ENCODE data around the gene OR5K3. TPM values are rescaled to one million over a fixed set of nuclear protein-coding genes. Genes with fewer than 3 reads are reported as not detected.

The OR5K3 gene
- total RNA-seq, 1 experiment from 2014 or later, result not detected

GRCh38 chr3:98406034-98406433 lies 15.6 kb downstream of the OR5K3 start:
- Histone ChIP-seq H3K9ac (ENCODE audit: extremely low read depth, insufficient read length, low read length) (no peak overlapping the region), H2BK20ac (ENCODE audit: low read depth, low read length, poor library complexity, severe bottlenecking) (no peak overlapping the region), H3K9me3 (ENCODE audit: control insufficient read depth, low read depth, low read length) (no peaks in the 10 kb centered on the region), H3K4ac (ENCODE audit: low read depth, low read length) (no peak overlapping the region), H4K8ac (replicated peaks; ENCODE audit: insufficient read length, low read depth, low read length) (no peak overlapping the region), H2BK5ac (ENCODE audit: insufficient read length, low read length) (no peak overlapping the region), H3K79me1 (ENCODE audit: insufficient read depth, low read depth, low read length, poor library complexity, severe bottlenecking) (no peaks in the 10 kb centered on the region), H2BK120ac (ENCODE audit: low read depth, low read length, poor library complexity, severe bottlenecking) (no peak overlapping the region), H3K79me2 (ENCODE audit: insufficient read depth, low read length) (no peaks in the 10 kb centered on the region), H3K27me3 (ENCODE audit: insufficient read depth, low read length) (no peaks in the 10 kb centered on the region), H2AFZ (ENCODE audit: low read length) (no peak overlapping the region), H2BK15ac (ENCODE audit: low read depth, low read length) (no peak overlapping the region), H2AK5ac (ENCODE audit: insufficient read length, low read length) (no peak overlapping the region), H3K4me1 (ENCODE audit: insufficient read depth, low read length) (no peaks in the 10 kb centered on the region), H2BK12ac (ENCODE audit: insufficient read length, low read depth, low read length) (no peak overlapping the region), H3K23ac (ENCODE audit: insufficient read length, low read depth, low read length) (no peak overlapping the region), H4K91ac (ENCODE audit: insufficient read length, low read depth, low read length) (no peak overlapping the region), H4K20me1 (ENCODE audit: control insufficient read depth, insufficient read depth, insufficient read length) (no peaks in the 10 kb centered on the region), H3K4me2 (ENCODE audit: insufficient read depth, insufficient read length, low read length) (no peak overlapping the region), H3K18ac (ENCODE audit: insufficient read length, low read depth, low read length) (no peak overlapping the region), H3K23me2 (ENCODE audit: insufficient read length, low read depth, low read length, poor library complexity, severe bottlenecking) (no peaks in the 10 kb centered on the region), H3K27ac (ENCODE audit: insufficient read length, low read depth, low read length) (no peak overlapping the region), H3T11ph (ENCODE audit: low read length) (no peak overlapping the region), H3K56ac (ENCODE audit: insufficient read length, low read depth, low read length) (no peak overlapping the region), H3K14ac (ENCODE audit: insufficient read depth, low read length) (no peak overlapping the region), H4K5ac (ENCODE audit: insufficient read length, low read depth, low read length) (no peak overlapping the region)
- Mint-ChIP-seq H3K4me3 (no peak overlapping the region), H3K27ac (no peak overlapping the region), H3K36me3 (ENCODE audit: insufficient read depth in 1 of 3, low read depth in 3 of 3) (peaks cover 27 to 40% (median 38%) of the 10 kb centered on the region in 3 experiments), H3K4me1 (no peaks in the 10 kb centered on the region), H3K27me3 (ENCODE audit: low read depth) (peaks cover 2% of the 10 kb centered on the region), H3K9me3 (peaks cover 56 to 68% of the 10 kb centered on the region in 2 experiments)
- no peak for TF ChIP-seq CTCF (conservative IDR thresholded peaks at IDR 0.05)
- no peak for DNase-seq
- WGBS (ENCODE audit: extremely low coverage, insufficient read length, low lambda C conversion rate), result no CpG with 5 or more reads among the region's 2 CpGs
